Cardiac muscle cell (in vitro differentiated cells and primary cell): ENCODE data around the gene BCAR1. TPM values are rescaled to one million over a fixed set of nuclear protein-coding genes. Genes with fewer than 3 reads are reported as not detected.

Source experiments
- DNase-seq, 2 donors: peaks; one replicate each; pipeline versions ENCODE4 v3.0.0 to v3.0.0-alpha.2; 2010 to 2017; ENCODE audit warnings: low read depth in 1 of 2, low spot score in 1 of 2
- H3K27ac ChIP-seq: fragments of 200-600 bp; sonication (generic); 2 replicates; pipeline ENCODE4 v1.5.1; 2016
- H3K27me3 ChIP-seq: fragments of 200-600 bp; sonication (generic); 2 replicates; pipeline ENCODE4 v1.6.0; 2016; ENCODE audit warnings: control low read depth
- H3K36me3 ChIP-seq: fragments of 200-600 bp; sonication (generic); 2 replicates; pipeline ENCODE4 v1.5.1; 2016; ENCODE audit warnings: control low read depth
- H3K4me1 ChIP-seq: fragments of 200-600 bp; sonication (generic); 2 replicates; pipeline ENCODE4 v1.8.1; 2017; ENCODE audit warnings: low read depth, mild to moderate bottlenecking, mixed run types
- H3K4me3 ChIP-seq: fragments of 200-600 bp; sonication (generic); 2 replicates; pipeline ENCODE4 v1.5.1; 2016; ENCODE audit warnings: mild to moderate bottlenecking
- H3K9me3 ChIP-seq: fragments of 200-600 bp; sonication (generic); 2 replicates; pipeline ENCODE4 v1.5.1; 2017; ENCODE audit warnings: low read depth, mild to moderate bottlenecking, control low read depth
- CTCF ChIP-seq: IDR thresholded peaks from 2 replicates; pipeline ENCODE4 v1.5.1; 2012; ENCODE audit warnings: low read depth, mild to moderate bottlenecking, low read length
- polyA plus RNA-seq: library from polyadenylated mRNA; unstranded; fragments of >200 nt; fragmentation: Nextera tagmentation; extraction: Ambion mirVana; gene quantifications from 2 replicates; pipeline ENCODE4 v1.2.1, GENCODE V29; 2016
- total RNA-seq: library from RNA; depleted of rRNA; stranded (reverse); fragments of >200 nt; gene quantifications from 2 replicates; pipeline ENCODE4 v1.2.3, GENCODE V29; 2016

BCAR1 gene
- total and polyA plus RNA-seq, 2 experiments from 2014 or later = 83.7 to 121 TPM

- H3K27ac ChIP-seq = peak overlapping the region; percentile 40
- peaks cover 46% of the 10 kb centered on the region for H3K4me1 ChIP-seq
- H3K36me3 ChIP-seq = peaks cover 3% of the 10 kb centered on the region
- no peak for DNase-seq
- no peaks in the 10 kb centered on the region for H3K27me3 ChIP-seq
- H3K4me3 ChIP-seq = no peak overlapping the region
- no peak for TF ChIP-seq CTCF
- no peaks in the 10 kb centered on the region for H3K9me3 ChIP-seq
Measured at GRCh38 chr16:75263963-75264445, 12.6 kb upstream of the BCAR1 start.

- H3K27me3 ChIP-seq = no peaks in the 10 kb centered on the region
- no peak overlapping the region for H3K4me3 ChIP-seq
- H3K27ac ChIP-seq = peak overlapping the region; percentile 40
- H3K36me3 ChIP-seq = peaks cover 3% of the 10 kb centered on the region
- H3K9me3 ChIP-seq = no peaks in the 10 kb centered on the region
- TF ChIP-seq CTCF = no peak
- no peak for DNase-seq
- H3K4me1 ChIP-seq = peaks cover 51% of the 10 kb centered on the region
Measured at GRCh38 chr16:75263291-75263962, 12.0 kb upstream of the BCAR1 start.

DNA sequence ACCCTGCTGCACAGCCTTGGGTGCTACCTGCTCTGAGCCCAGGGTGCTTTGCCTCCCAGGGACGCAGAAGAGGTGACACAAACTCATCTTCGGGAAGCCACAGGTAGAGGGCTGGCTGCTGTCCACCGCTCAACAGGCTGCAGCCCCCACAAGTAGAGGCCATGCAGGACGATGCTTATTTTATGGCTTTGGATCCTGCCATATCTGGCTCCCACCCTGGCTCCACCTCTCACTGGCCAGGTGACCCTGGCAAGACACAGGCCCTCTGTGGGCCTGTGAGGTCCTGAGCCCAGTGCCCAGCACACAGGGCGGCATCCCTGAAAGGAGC is 11.3 kb upstream of the BCAR1 start:
- TF ChIP-seq CTCF = no peak
- no peak overlapping the region for H3K4me3 ChIP-seq
- peaks cover 3% of the 10 kb centered on the region for H3K36me3 ChIP-seq
- H3K27ac ChIP-seq = peak overlapping the region; percentile 23
- DNase-seq = no peak
- H3K27me3 ChIP-seq = no peaks in the 10 kb centered on the region
- H3K4me1 ChIP-seq = peaks cover 53% of the 10 kb centered on the region
- H3K9me3 ChIP-seq = no peaks in the 10 kb centered on the region

- DNase-seq = peak in 1 of 2 donors; percentile 65
- Histone ChIP-seq H3K4me1 (peaks cover 53% of the 10 kb centered on the region), H3K4me3 (no peak overlapping the region), H3K36me3 (peaks cover 3% of the 10 kb centered on the region), H3K27ac (peak overlapping the region; percentile 28), H3K27me3 (no peaks in the 10 kb centered on the region), H3K9me3 (no peaks in the 10 kb centered on the region)
- TF ChIP-seq CTCF = no peak
Measured at GRCh38 chr16:75262104-75262799, 10.8 kb upstream of the BCAR1 start.

GRCh38 chr16:75261590-75262078 is 10.2 kb upstream of the BCAR1 start:
- no peaks in the 10 kb centered on the region for H3K27me3 ChIP-seq
- H3K27ac ChIP-seq = peak overlapping the region; percentile 28
- no peak for DNase-seq
- H3K4me1 ChIP-seq = peaks cover 58% of the 10 kb centered on the region
- H3K36me3 ChIP-seq = peaks cover 3% of the 10 kb centered on the region
- no peak for TF ChIP-seq CTCF
- H3K9me3 ChIP-seq = no peaks in the 10 kb centered on the region
- no peak overlapping the region for H3K4me3 ChIP-seq
